Endothelial cell of umbilical vein (primary cell): ENCODE measurements around the gene PPP2R5D. TPM values are rescaled to one million over a fixed set of nuclear protein-coding genes. Genes with fewer than 3 reads are reported as not detected.

Source experiments
- BruUV-seq: library from RNA; stranded (reverse); fragments of 400-500 nt; replicated peaks from 2 replicates; lab custom pipeline; 2021; lab: Mats Ljungman, UMichigan
- CTCF ChIA-PET: fragments of 300-600, 350-600 bp; sonication (Branson Sonifier 250); formaldehyde crosslinking; loops from one replicate; lab custom pipeline; 2021; ENCODE audit warnings: antibody characterized with exemption, inconsistent platforms; lab: Charles Lee
- POLR2A ChIA-PET: fragments of 300-600, 350-600 bp; sonication (Branson Sonifier 250); formaldehyde crosslinking; loops from one replicate; lab custom pipeline; 2021; ENCODE audit warnings: antibody characterized with exemption, inconsistent platforms; lab: Charles Lee
- DNase-seq: peaks from one replicate; pipeline ENCODE4 v3.0.0-alpha.2; 2011; ENCODE audit warnings: low read depth, low spot score
- FAIRE-seq: peaks from 2 replicates; lab custom pipeline; 2011; peaks lifted over from hg19 to GRCh38; lab: Jason Lieb, UNC
- H2AFZ ChIP-seq: 2 replicates; pipeline ENCODE4 v1.6.0; 2012; ENCODE audit warnings: low read depth, low read length, control low read depth, inconsistent platforms
- H3K27ac ChIP-seq: 2 replicates; pipeline ENCODE4 v1.5.1; 2011; ENCODE audit warnings: low read depth, mild to moderate bottlenecking, control low read depth, low read length, moderate library complexity; ENCODE audit not compliant: insufficient read depth
- H3K27me3 ChIP-seq, 2 experiments: 2 replicates each; pipeline versions ENCODE4 v1.6.0 to v1.6.1; 2011; ENCODE audit warnings: low read length in 2 of 2, mixed read lengths in 1 of 2; ENCODE audit not compliant: control insufficient read depth in 2 of 2, insufficient read depth in 2 of 2
- H3K36me3 ChIP-seq, 2 experiments: 2 replicates in 1 of 2; 3 replicates in 1 of 2; pipeline ENCODE4 v1.5.1; 2011; ENCODE audit warnings: low read length in 2 of 2, mild to moderate bottlenecking in 1 of 2, moderate library complexity in 1 of 2; ENCODE audit not compliant: control insufficient read depth in 2 of 2, insufficient read depth in 2 of 2; ENCODE audit errors: extremely low read depth in 1 of 2
- H3K4me1 ChIP-seq: 3 replicates; pipeline ENCODE4 v1.5.1; 2011; ENCODE audit warnings: mild to moderate bottlenecking, low read length; ENCODE audit not compliant: control insufficient read depth, insufficient read depth; ENCODE audit errors: extremely low read depth
- H3K4me2 ChIP-seq: 2 replicates; pipeline ENCODE4 v1.6.1; 2011; ENCODE audit warnings: low read length, control low read depth, mixed read lengths; ENCODE audit not compliant: insufficient read depth
- H3K4me3 ChIP-seq, 3 experiments: fragments of 200-600 bp in 1 of 3; sonication (generic), shearing (Covaris generic) in 1 of 3; replicated peaks in 1 of 3; 2 replicates each; pipeline ENCODE4 v1.5.1; 2011 to 2016; ENCODE audit warnings: control low read depth in 3 of 3, low read length in 3 of 3, mild to moderate bottlenecking in 2 of 3, inconsistent platforms in 1 of 3, low read depth in 1 of 3, moderate library complexity in 1 of 3; ENCODE audit not compliant: insufficient read depth in 1 of 3
- H3K79me2 ChIP-seq: 2 replicates; pipeline ENCODE4 v1.6.0; 2012; ENCODE audit warnings: low read length, inconsistent platforms; ENCODE audit not compliant: control insufficient read depth, insufficient read depth
- H3K9ac ChIP-seq: replicated peaks from 2 replicates; pipeline ENCODE3; 2011; ENCODE audit warnings: low read length, control low read depth; ENCODE audit not compliant: insufficient read depth; ENCODE audit errors: extremely low read depth
- H3K9me1 ChIP-seq: replicated peaks from 3 replicates; pipeline ENCODE4 v1.6.0; 2011; ENCODE audit warnings: mild to moderate bottlenecking, low read length; ENCODE audit not compliant: control insufficient read depth, insufficient read depth; ENCODE audit errors: extremely low read depth
- H3K9me3 ChIP-seq: replicated peaks from 2 replicates; pipeline ENCODE4 v1.5.1; 2012; ENCODE audit warnings: low read length, inconsistent platforms; ENCODE audit not compliant: control insufficient read depth, insufficient read depth
- H4K20me1 ChIP-seq: replicated peaks from 2 replicates; pipeline ENCODE3; 2011; ENCODE audit warnings: mild to moderate bottlenecking, low read length; ENCODE audit not compliant: control insufficient read depth, insufficient read depth; ENCODE audit errors: extremely low read depth
- CTCF ChIP-seq, 2 donors: IDR thresholded peaks; 1 replicate in 1 of 2; 2 replicates in 1 of 2; pipeline ENCODE4 v1.5.1; 2011; ENCODE audit warnings: low read length in 2 of 2, mild to moderate bottlenecking in 2 of 2, moderate library complexity in 2 of 2, control low read depth in 1 of 2, inconsistent platforms in 1 of 2, low read depth in 1 of 2; ENCODE audit not compliant: insufficient read depth in 1 of 2; ENCODE audit errors: extremely low read depth in 1 of 2
- EZH2 ChIP-seq: IDR thresholded peaks from 2 replicates; pipeline ENCODE4 v1.6.1; 2012; ENCODE audit warnings: borderline replicate concordance, low read depth, mild to moderate bottlenecking, moderate library complexity, low read length, inconsistent platforms; ENCODE audit not compliant: severe bottlenecking
- FOS ChIP-seq: IDR thresholded peaks from 2 replicates; pipeline ENCODE4 v1.6.1; 2011; ENCODE audit warnings: mild to moderate bottlenecking, low read length, moderate library complexity, borderline replicate concordance; ENCODE audit not compliant: insufficient read depth
- GATA2 ChIP-seq: IDR thresholded peaks from 2 replicates; pipeline ENCODE4 v1.7.0; 2011; ENCODE audit warnings: low read depth, mild to moderate bottlenecking, moderate library complexity, mixed read lengths, low read length; ENCODE audit not compliant: insufficient read length, insufficient read depth
- JUN ChIP-seq: IDR thresholded peaks from 2 replicates; pipeline ENCODE4 v1.6.1; 2011; ENCODE audit warnings: borderline replicate concordance, low read depth; ENCODE audit not compliant: insufficient read length, insufficient read depth
- MAX ChIP-seq: IDR thresholded peaks from 2 replicates; pipeline ENCODE4 v1.6.1; 2011; ENCODE audit not compliant: insufficient read depth, insufficient read length
- MYC ChIP-seq: IDR thresholded peaks from one replicate; pipeline ENCODE4 v1.6.1; 2011; ENCODE audit warnings: mild to moderate bottlenecking, low read depth, low read length
- POLR2A ChIP-seq: IDR thresholded peaks from 2 replicates; pipeline ENCODE4 v1.6.1; 2012; ENCODE audit warnings: low read depth, mild to moderate bottlenecking, control low read depth, low read length
- POLR2AphosphoS5 ChIP-seq: IDR thresholded peaks from 2 replicates; pipeline ENCODE4 v1.6.1; 2012; ENCODE audit warnings: low read depth, mild to moderate bottlenecking, control low read depth, low read length, moderate library complexity; ENCODE audit not compliant: insufficient read depth
- dilution Hi-C: fragments of 300-500 bp; cut with MboI; formaldehyde crosslinking; loops from one replicate; pipeline ENCODE4 v1.15.0; 2019; ENCODE audit warnings: low sequenced_read_pairs; ENCODE audit not compliant: extremely low pct_ligation_motif_present
- intact Hi-C: fragments of 100-400 bp; cut with micrococcal nuclease; formaldehyde crosslinking; loops from one replicate; pipeline ENCODE4 v1.10.0; 2022
- polyA plus RNA-seq, 4 experiments: library from polyadenylated mRNA; depleted of rRNA in 3 of 4; stranded (reverse) in 3 of 4; unstranded in 1 of 4; fragments of >200 nt; gene quantifications; 2 replicates each; pipeline versions ENCODE4 v1.2.1 to v1.2.3, GENCODE V29; 2011 to 2012; ENCODE audit warnings: missing spikeins in 1 of 4
- total RNA-seq: library from RNA; stranded (reverse); gene quantifications from 2 replicates; pipeline ENCODE4 v1.2.3, GENCODE V29; 2021

The PPP2R5D gene
- total and polyA plus RNA-seq, 2 donors (not counting 3 experiments of a cell fraction or from before 2014, with no cell fraction given) = 45.5 to 60.2 TPM

- BruUV-seq = no TSS peak
- FAIRE-seq = no peak
- Histone ChIP-seq H3K79me2 (peaks cover 32% of the 10 kb centered on the region), H3K9ac (no peak overlapping the region), H3K27me3 (no peaks in the 10 kb centered on the region), H4K20me1 (no peaks in the 10 kb centered on the region), H3K9me3 (no peaks in the 10 kb centered on the region), H3K4me1 (no peaks in the 10 kb centered on the region), H2AFZ (no peak overlapping the region), H3K4me2 (no peak overlapping the region), H3K27ac (no peak overlapping the region), H3K4me3 (no peak overlapping the region), H3K36me3 (peaks cover 16 to 31% of the 10 kb centered on the region in 2 experiments), H3K9me1 (no peaks in the 10 kb centered on the region)
- CTCF ChIA-PET = no interaction called here
- no peak for DNase-seq
- POLR2A ChIA-PET = no interaction called here
- dilution Hi-C loops (no loop called here), intact Hi-C loops (no loop called here)
- no peak for TF ChIP-seq CTCF (IDR thresholded peaks at IDR 0.05; ENCODE audit: extremely low read depth in 1 of 2, insufficient read depth in 1 of 2, low read depth in 1 of 2, low read length in 2 of 2)
- TF ChIP-seq MYC = no peak
- no peak for TF ChIP-seq GATA2
- TF ChIP-seq POLR2AphosphoS5 = no peak
- TF ChIP-seq JUN = no peak
- TF ChIP-seq EZH2 = no peak
- TF ChIP-seq POLR2A = no peak
- no peak for TF ChIP-seq FOS
- no peak for TF ChIP-seq MAX
Observed at GRCh38 chr6:43026365-43026764, 42.0 kb downstream of the PPP2R5D start.
